LoVo (cell line): ENCODE results near the gene GJB4.

Experiments
- DNase-seq: peaks from one replicate; pipeline ENCODE4 v3.0.0-alpha.2; 2016; ENCODE audit warnings: low spot score

GJB4 gene

DNA sequence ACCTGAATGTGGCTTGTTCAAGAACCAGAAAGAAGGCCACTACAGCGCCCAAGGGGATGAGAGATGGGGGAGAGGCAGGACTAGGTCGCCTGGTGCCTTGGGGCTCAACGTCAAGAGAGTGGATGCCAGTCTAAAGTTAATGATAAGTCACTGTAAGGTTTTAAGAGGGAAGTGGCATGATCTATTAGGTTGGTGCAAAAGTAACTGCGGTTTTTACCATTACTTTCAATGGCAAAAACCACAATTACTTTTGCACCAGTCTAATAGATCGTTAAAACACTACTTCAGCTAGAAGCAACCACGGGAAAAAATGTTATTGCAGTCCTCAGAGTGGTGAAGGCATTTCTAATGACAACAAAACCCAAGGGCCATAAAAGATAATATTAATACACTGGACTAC is 18.8 kb downstream of the GJB4 start:
- no peak for DNase-seq

DNA sequence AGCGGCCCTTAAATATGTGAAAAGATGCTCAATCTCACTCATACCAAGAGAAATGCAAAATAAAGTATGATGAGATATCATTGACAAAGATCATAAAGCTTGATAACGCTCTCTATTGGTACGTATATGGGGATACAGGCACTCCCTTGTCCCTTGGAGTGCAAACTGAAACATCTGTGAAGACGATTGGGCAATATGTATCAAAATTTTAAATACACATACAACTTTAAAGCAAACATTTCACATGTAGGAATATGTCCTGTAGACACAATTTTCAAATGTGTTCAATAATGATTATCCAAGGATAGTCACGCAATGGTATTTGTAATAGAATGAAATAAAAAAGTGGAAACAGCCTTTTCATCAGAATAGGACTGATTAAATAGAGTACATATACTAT is 19.5 kb downstream of the GJB4 start:
- DNase-seq, result no peak

GRCh38 chr1:34779526-34779925 is 20.0 kb downstream of the GJB4 start:
- peak; percentile 14 for DNase-seq

GRCh38 chr1:34779962-34780361 is 20.4 kb downstream of the GJB4 start:
- no peak for DNase-seq

- peak; percentile 33 for DNase-seq
Observed at GRCh38 chr1:34780528-34780927, 21.0 kb downstream of the GJB4 start.

DNA sequence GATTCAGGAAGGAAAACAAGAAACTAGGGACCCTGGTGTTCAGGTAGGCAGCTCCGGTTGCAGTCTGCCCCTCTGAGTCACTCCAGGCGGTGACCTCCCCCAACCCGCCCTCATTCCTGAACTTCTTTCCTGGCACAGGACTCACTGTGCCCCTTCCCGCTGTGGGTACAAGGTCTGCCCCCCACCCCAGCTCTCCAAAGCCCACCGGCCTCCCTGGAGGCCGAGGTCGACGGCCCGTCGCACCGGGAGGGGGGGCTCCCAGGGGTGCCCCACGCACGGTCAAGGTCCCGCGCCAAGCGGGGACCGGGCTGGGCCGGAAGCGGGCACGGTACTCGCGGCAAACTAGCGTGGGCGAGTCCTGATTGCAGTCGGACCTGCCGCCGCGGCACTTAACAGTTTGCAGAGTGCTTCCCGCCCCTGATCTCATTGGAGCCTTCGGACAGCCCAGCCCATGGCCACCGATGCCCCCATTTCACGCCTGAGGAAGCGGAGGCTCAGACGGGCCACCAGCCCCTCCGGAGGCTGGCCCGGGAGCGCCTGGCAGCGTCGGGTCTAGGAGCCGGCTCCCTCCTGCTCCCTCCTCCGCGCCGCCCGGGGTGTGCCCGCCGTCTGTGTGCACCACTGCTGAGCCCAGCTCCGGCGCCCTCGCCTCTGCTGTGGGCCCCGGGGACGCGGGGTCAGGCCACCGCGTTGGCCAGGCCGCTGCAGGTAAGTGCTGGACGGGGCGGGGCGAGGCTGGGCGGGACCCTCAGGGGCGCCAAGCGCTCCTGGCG is 21.7 kb downstream of the GJB4 start, which contains the start of gene GJB3:
Gene GJB3 (plus strand): TSS at position 144 of the 773 bp plus-strand sequence. CDS start 3,549 bp downstream, outside the sequence.
- peak; percentile 70 for DNase-seq

GRCh38 chr1:34781844-34782391 is 22.4 kb downstream of the GJB4 start:
- DNase-seq, result peak; percentile 71

DNA sequence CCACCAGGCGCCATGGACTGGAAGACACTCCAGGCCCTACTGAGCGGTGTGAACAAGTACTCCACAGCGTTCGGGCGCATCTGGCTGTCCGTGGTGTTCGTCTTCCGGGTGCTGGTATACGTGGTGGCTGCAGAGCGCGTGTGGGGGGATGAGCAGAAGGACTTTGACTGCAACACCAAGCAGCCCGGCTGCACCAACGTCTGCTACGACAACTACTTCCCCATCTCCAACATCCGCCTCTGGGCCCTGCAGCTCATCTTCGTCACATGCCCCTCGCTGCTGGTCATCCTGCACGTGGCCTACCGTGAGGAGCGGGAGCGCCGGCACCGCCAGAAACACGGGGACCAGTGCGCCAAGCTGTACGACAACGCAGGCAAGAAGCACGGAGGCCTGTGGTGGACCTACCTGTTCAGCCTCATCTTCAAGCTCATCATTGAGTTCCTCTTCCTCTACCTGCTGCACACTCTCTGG is 25.2 kb downstream of the GJB4 start:
- no peak for DNase-seq

DNA sequence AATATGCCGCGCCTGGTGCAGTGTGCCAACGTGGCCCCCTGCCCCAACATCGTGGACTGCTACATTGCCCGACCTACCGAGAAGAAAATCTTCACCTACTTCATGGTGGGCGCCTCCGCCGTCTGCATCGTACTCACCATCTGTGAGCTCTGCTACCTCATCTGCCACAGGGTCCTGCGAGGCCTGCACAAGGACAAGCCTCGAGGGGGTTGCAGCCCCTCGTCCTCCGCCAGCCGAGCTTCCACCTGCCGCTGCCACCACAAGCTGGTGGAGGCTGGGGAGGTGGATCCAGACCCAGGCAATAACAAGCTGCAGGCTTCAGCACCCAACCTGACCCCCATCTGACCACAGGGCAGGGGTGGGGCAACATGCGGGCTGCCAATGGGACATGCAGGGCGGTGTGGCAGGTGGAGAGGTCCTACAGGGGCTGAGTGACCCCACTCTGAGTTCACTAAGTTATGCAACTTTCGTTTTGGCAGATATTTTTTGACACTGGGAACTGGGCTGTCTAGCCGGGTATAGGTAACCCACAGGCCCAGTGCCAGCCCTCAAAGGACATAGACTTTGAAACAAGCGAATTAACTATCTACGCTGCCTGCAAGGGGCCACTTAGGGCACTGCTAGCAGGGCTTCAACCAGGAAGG is 25.8 kb downstream of the GJB4 start:
- no peak for DNase-seq

GRCh38 chr1:34785875-34786470 is 26.4 kb downstream of the GJB4 start:
- DNase-seq, result no peak

GRCh38 chr1:34786521-34787325 is 27.2 kb downstream of the GJB4 start:
- peak; percentile 67 for DNase-seq

DNA sequence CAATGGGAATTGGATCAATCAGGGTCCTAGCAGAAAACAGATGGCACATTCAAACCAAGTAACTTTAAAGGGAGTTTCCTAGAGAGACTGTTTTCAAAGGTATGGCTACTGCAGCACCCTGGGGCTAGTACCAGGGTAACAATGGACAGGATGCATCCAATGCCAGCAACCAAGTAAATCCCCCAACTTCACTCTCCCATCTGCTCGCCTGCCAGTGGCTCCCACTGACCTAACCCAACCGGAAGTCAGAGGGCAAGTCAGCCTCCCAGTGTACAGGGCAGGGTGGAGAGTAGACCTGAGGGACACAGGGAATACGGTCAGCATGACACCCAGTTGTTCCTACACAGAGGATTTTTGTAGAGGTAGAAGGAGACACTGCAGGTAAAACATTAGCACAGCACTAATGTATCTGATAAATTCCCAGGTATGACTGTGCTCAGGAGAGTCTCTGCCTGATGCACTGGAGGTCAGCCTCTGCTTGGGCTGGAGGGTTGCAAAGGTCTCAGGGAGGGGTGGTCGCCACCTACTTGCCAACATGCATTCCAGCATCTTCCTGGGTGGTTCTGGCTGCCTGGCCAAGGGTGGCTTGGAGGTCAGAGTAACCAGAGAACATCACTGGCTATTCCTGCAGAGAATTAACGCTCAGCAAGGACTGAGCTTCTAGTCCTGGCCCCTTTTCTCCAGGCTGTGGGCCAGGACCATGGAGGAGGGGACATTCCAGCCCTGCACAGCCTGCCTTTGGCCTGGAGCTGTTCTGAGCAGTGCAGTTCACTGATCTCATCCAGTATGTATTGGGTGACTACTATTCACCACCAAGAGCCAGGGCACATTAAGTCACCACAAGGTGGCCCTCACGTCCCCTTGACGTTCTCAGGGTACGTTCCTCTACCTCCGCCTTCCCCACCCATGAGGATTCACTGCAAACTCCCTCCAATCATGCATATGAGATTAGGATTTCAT is 28.2 kb downstream of the GJB4 start:
- no peak for DNase-seq

GRCh38 chr1:34790985-34791384 is 31.4 kb downstream of the GJB4 start:
- DNase-seq, result no peak

- DNase-seq, result no peak
Observed at GRCh38 chr1:34792424-34792823, 32.9 kb downstream of the GJB4 start.

DNA sequence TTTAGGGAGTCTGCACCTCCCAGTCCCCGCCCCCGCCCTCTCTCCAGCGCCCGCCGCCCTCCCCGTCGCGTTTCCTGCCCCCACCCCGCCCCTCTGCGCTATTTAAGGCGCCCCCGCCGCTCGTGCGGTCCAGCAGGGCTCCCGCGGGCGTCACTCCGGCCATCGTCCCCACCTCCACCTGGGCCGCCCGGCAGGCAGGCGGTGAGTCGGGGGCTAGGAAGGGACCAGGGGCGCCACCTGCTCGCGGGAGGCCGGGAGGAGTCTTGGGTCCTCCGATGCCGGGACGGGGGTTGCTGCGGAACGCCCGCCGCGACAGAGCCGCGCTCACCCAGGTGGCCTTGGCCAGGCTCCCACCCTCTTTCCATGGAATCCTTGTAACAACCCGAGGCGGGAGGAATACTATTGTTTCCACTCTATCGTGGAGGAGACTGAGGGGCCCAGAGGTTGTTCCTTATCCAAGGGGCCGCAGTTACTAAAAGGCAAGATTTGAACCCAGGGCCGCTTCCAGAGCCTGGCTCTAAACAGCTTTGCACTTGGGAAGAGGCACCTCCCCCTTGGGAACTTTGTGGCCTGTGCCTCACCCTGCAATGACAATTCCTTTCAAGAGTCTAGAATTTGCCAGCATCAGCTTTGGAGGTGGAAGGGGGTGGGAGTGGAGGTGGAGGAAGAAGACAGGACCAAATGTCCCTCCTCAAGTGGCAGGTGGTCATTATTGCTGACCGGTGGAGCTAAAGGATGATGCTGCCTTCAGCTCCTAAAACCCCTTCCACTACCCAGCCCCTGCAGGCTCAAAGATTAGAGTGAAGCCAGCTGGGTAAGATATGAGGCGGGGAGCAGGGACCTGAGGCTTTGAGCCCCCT is 33.6 kb downstream of the GJB4 start, which contains the start of gene GJA4:
Gene GJA4 (plus strand): TSS at position 132 of the 860 bp plus-strand sequence. CDS start 1,215 bp downstream, outside the sequence.
- DNase-seq, result no peak

- DNase-seq, result no peak
Observed at GRCh38 chr1:34794001-34794789, 34.7 kb downstream of the GJB4 start.

DNA sequence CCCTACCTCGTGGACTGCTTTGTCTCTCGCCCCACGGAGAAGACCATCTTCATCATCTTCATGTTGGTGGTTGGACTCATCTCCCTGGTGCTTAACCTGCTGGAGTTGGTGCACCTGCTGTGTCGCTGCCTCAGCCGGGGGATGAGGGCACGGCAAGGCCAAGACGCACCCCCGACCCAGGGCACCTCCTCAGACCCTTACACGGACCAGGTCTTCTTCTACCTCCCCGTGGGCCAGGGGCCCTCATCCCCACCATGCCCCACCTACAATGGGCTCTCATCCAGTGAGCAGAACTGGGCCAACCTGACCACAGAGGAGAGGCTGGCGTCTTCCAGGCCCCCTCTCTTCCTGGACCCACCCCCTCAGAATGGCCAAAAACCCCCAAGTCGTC is 35.2 kb downstream of the GJB4 start:
- no peak for DNase-seq

DNA sequence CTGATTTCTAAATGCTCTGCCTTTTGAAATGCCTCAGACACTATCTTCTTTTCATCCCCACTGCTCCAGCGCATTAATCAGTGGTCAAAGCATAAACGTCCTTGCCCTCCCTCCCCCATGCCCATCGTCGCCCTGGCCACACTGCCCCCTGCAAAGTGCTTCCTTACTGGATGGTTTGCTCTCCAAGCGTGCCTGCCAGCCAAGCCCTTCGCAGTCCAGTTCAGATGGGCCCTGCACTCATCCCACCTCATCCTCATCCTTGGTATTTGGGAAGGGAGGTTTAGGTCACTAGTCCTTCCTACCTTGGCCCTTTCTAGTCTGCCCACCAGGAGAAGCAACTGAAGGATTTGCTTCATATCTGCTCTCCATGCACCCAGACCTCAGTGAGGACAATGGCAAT is 36.4 kb downstream of the GJB4 start:
- no peak for DNase-seq

DNA sequence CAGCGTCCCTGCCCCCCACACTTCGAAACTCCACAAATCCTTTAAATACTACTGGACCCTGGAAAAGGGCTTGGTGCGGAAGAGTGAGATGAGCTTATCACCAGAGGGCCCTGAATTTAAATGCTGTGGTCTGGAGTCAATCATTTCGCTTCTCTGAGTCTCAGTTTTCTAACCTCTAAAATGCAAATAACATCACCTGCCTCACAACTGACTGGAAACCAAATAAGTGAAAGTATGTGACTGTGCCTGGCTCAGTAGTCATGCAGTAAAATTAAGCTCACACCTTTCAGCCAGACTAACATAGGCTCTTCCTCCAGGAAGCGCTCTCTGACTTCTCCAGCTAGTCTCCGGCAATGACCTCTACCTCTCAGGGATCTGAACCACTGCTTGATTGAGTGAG is 37.5 kb downstream of the GJB4 start:
- no peak for DNase-seq
